GM10266 (cell line): Measurements from ENCODE around the gene MSI2.

Experiments
- DNase-seq: peaks from one replicate; pipeline ENCODE4 v3.0.0; 2012; ENCODE audit errors: extremely low spot score
- CTCF ChIP-seq: IDR thresholded peaks from 2 replicates; pipeline ENCODE4 v1.5.1; 2012; ENCODE audit warnings: mild to moderate bottlenecking, low read depth; ENCODE audit not compliant: control insufficient read depth, insufficient read depth; ENCODE audit errors: missing control alignments

Gene MSI2

DNA sequence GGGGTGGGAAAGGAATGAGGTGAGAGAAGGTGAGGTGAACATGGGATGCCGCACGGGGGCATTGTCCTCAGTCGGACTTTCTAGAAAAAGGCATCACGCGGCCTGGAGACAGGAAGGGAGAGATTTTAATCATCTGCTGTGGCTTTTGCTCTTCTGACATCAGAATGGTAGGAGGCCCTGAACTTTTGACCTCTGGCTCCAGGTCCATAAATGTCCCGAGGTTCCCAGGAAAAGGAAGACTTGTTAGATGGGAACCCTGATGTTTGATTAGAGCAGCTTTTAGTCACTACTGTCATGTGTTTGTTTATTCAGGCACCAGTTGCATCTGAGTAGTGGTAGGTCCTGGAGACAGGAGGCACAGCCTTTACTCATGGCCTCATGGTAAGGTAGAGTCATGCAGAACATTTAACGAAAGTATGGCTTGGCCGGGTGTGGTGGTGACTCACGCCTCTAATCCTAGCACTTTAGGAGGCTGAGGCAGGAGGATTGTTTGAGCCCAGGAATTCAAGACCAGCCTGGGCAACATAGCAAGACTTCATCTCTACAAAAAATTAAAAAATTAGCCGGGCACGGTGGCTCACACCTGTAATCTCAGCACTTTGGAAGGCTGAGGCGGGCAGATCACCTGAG, 203.1 kb downstream of the MSI2 start:
- no peak for DNase-seq
- TF ChIP-seq CTCF = peak; percentile 59

DNA sequence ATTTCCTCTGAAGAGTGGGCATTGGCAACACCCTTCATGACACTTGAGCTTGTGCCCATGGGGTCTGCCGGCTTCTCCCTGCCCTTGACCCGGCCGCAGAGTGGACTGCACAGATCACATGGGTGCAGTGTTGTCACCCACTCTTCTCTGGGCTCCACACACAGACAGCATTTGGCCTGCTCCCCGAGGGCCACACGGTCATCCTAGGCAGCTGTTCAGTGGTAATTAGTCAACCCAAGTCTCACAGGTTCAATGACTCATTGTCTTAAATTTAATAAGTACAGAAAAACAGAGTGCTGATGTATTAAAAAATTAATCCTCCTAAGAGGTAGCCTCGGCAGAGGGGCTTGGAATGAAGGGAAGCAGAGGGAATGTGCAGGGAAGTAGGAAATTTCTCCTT, 204.8 kb downstream of the MSI2 start:
- no peak for TF ChIP-seq CTCF
- peak; percentile 25 for DNase-seq

GRCh38 chr17:57462007-57462579, 205.8 kb downstream of the MSI2 start:
- no peak for DNase-seq
- TF ChIP-seq CTCF = no peak

GRCh38 chr17:57463103-57463885, 207.0 kb downstream of the MSI2 start:
- DNase-seq = peak; percentile 88
- no peak for TF ChIP-seq CTCF

GRCh38 chr17:57464191-57464864, 208.0 kb downstream of the MSI2 start:
- DNase-seq = no peak
- no peak for TF ChIP-seq CTCF

DNA sequence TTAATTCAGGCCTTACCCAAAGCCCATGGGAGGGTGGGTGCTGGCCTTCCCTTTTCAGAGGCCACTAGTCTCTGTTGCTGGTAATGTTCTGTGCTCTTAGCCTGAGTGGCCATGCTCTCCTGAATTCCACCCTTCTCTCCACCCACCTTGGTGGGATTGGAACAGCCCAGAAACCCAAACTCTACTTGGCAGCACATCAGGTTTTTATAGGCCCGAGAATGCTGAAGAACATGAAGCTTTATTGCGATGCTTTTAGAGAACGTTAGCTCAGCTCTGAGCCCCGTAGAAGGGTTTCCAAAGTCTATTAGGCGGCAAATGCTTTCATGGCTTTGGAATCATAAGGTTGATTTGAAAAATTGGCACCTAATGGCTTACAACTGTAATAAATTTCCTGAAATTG, 209.3 kb downstream of the MSI2 start:
- TF ChIP-seq CTCF = no peak
- DNase-seq = no peak

DNA sequence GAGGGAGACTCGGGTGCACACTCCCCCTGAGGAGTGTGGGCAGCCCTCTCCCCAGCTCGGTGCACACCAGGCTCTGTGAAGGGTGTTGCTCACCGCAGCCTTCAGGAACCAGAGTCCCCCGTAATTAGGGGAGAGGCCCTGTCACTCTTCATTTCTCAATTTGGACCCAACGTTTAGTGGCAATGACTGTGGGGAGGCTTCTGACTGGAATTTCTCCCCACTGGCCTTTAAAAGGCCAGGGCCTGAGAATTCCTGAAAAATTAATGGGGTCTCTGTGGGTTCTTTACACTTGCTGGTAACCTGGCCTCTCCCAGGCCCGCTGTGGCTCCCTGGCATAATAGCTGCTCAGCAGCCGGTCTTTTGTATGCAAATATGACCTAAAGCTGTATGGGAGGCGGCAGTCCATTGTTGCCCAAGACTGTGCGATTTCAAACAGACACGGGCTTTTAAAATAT, 209.7 kb downstream of the MSI2 start:
- DNase-seq = no peak
- no peak for TF ChIP-seq CTCF
